Activated CD8-positive, alpha-beta T cell treated with anti-CD3 and anti-CD28 coated beads, Interleukin-2, amount 10 ng/mL, durations not matched to agents 7 days and 5 days (primary cell): Measurements from ENCODE around the gene TMEM125. TPM values are rescaled to one million over a fixed set of nuclear protein-coding genes. Genes with fewer than 3 reads are reported as not detected.
A peak's percentile ranks its signal among the peaks of the same experiment; 100 is the strongest.

ENCODE experiments used
- ATAC-seq: fragments of 150-1000 bp; cut with Tn5 transposase; one replicate; pipeline ENCODE4 v1.10.0; 2021; ENCODE audit warnings: moderate library complexity
- CTCF ChIA-PET: fragments of 350-600 bp; sonication (Branson Sonifier 250); formaldehyde crosslinking; loops from one replicate; lab custom pipeline; 2021; ENCODE audit warnings: antibody characterized with exemption; lab: Charles Lee
- POLR2A ChIA-PET: fragments of 350-600 bp; sonication (Branson Sonifier 250); formaldehyde crosslinking; loops from one replicate; lab custom pipeline; 2021; ENCODE audit warnings: antibody characterized with exemption; lab: Charles Lee
- DNase-seq: peaks from one replicate; pipeline ENCODE4 v3.0.0-alpha.2; 2020
- H3K27ac Mint-ChIP-seq: one replicate; pipeline ENCODE4 v1.8.0; 2021; ENCODE audit warnings: mild to moderate bottlenecking, mixed read lengths
- H3K27me3 Mint-ChIP-seq: one replicate; pipeline ENCODE4 v1.8.0; 2021; ENCODE audit warnings: low read depth, mixed read lengths
- H3K36me3 Mint-ChIP-seq: one replicate; pipeline ENCODE4 v1.8.0; 2021; ENCODE audit warnings: low read depth, mixed read lengths
- H3K4me1 Mint-ChIP-seq: one replicate; pipeline ENCODE4 v1.8.0; 2021; ENCODE audit warnings: low read depth, mixed read lengths
- H3K4me3 Mint-ChIP-seq: one replicate; pipeline ENCODE4 v1.8.0; 2021; ENCODE audit warnings: mild to moderate bottlenecking, mixed read lengths
- H3K9me3 Mint-ChIP-seq: one replicate; pipeline ENCODE4 v1.8.0; 2022; ENCODE audit warnings: mixed read lengths; ENCODE audit not compliant: insufficient read depth
- total RNA-seq, 2 experiments: library from RNA; stranded (reverse); gene quantifications; one replicate each; pipeline ENCODE4 v1.2.3, GENCODE V29; 2021

TMEM125 gene
- total RNA-seq, 2 experiments from 2014 or later: not detected

DNA sequence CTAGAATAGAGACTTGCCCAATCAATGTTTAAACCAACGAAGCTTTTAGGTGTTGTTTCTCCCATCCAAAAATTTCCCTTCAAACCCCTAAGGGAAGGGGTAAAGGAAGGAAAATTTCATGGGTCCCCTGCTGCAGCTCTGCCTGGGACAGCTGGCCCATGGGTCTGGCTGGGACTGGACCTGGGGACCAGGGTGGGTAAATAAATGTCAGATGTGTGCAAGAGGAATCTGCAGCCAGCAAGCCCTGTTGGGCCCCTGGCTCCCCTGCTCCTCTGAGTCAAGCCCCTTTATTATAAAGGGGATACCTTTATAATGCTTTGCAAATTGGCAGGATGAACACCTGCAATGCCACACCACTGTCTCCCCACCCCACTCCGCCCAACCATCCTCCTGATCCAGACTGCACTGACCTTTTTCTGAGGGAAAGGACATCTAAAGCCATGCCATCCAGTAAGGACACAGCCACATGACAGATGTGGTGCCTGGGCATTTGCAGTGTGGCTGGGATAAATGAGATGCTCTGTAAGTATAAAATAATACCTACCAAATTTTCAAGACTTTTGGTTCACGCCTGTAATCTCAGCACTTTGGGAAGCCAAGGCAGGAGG lies 1.9 kb upstream of the TMEM125 start:
- Mint-ChIP-seq H3K4me1 (peaks cover 11% of the 10 kb centered on the region), H3K36me3 (peaks cover 3% of the 10 kb centered on the region), H3K4me3 (no peak overlapping the region), H3K27me3 (peaks cover 15% of the 10 kb centered on the region), H3K27ac (no peak overlapping the region), H3K9me3 (peaks cover 6% of the 10 kb centered on the region)
- ChIA-PET POLR2A (no interaction called here), CTCF (no interaction called here)
- ATAC-seq (no peak), DNase-seq (no peak)

DNA sequence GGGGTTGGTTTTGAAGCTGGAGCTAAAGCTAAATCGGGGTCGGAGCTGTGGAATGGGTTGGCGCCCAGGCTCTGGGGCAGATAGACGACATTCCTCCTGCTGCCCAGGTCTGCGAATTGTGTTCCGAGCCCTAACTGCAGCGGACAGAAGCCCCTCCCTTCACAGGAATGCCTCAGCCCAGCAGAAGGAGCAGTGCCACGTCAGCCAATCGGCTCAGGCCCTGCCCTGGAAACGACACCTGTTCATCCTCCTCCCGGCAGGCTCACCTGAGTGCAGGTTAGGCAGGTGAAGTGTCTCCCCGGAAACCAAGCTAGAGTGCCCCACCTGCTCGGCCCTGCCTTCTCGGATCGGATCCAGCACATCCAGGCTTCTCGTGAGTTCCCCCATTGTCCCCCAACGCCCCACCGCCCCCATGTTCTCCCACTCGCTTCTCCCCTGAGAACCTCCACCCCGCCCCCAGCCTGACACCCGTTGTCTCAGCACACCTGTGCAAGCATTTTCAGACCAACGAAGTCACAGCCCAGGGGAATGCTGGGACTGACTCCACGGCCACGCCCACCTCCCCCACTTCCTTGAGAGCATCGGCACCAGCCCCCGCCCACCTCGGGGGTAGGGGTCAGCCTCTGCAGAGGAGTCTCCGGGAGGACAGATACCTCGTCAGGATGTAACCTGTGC lies 775 bp downstream of the TMEM125 start:
- H3K9me3 Mint-ChIP-seq: no peaks in the 10 kb centered on the region

DNA sequence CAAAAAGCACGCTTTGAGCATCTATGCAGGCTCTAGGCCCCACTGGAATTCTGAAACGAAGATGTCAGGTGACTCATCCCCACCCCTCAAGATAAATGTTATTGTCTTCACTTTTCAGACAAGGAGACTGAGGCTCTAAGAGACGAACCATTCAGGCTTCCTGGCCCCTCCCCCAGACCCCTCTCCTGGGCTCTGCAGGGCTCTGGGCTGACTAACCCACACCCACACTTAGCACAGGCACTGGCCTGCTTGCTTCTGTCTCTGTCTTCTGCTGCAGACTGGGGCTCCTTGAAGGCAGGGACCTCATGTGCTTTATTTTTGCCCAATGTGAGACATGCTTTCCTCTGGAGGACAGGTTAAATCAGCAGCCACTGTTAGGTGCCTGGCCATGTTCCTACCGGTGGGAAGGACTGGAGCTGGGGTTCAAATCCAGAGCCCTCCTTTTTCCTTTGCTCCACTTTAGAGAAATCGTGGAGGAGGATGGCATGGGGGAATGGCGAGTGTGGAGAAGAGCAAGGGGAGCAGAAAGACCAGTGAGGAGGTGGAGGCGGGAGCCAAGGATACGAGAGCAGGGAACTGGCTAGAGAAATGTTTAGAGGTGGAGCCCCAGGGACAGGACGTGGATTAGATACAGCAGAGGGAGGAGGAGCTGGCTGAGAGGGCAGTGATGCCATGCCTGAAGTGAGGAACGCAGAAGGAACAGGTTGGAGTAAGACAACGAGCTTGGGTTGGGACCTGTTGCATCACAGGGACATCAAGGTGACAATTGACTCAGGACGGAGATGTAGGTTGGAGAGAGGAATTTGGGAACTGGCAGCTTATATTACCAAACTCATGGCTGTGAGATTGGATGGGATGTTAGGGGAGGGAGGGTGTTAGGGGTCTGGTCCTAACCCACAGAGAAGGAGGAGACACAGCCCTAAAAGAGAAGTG lies 1.7 kb downstream of the TMEM125 start:
- Mint-ChIP-seq H3K4me3 (no peak overlapping the region), H3K27ac (no peak overlapping the region), H3K27me3 (peaks cover 11% of the 10 kb centered on the region), H3K36me3 (peaks cover 11% of the 10 kb centered on the region), H3K9me3 (no peaks in the 10 kb centered on the region), H3K4me1 (peaks cover 30% of the 10 kb centered on the region)
- ChIA-PET POLR2A (no interaction called here), CTCF (no interaction called here)
- DNase-seq: no peak
- no peak for ATAC-seq

More for the DNA sequence above, 775 bp downstream of the TMEM125 start:
- peaks cover 11% of the 10 kb centered on the region for H3K36me3 Mint-ChIP-seq
- POLR2A ChIA-PET: no interaction called here
- peaks cover 25% of the 10 kb centered on the region for H3K4me1 Mint-ChIP-seq
- ATAC-seq (no peak), DNase-seq (no peak)
- peaks cover 11% of the 10 kb centered on the region for H3K27me3 Mint-ChIP-seq
- no peak overlapping the region for H3K27ac Mint-ChIP-seq
- no peak overlapping the region for H3K4me3 Mint-ChIP-seq
- CTCF ChIA-PET: no interaction called here

DNA sequence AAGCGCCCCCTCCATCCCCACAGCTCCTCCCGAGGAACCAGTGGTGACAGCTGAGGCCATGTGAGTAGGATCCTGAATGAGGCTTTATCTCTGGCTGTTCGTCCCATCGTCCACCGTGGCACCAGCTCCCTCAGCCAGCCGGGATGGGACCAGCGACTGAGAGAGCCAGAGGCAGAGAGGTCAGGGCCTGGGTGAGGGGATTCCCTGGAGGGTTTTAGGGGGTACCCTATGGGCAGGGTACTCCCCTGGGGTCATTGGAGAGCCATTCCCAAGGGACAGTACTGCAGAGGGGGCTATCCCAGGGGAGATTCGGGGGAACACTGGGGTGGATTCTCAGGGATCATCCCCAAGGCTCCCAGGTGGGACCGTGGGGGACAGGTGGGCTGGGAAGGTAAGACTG lies 2.4 kb downstream of the TMEM125 start:
- H3K36me3 Mint-ChIP-seq: peaks cover 11% of the 10 kb centered on the region
- CTCF ChIA-PET: no interaction called here
- DNase-seq (no peak), ATAC-seq (no peak)
- POLR2A ChIA-PET: no interaction called here
- peaks cover 34% of the 10 kb centered on the region for H3K4me1 Mint-ChIP-seq
- no peak overlapping the region for H3K27ac Mint-ChIP-seq
- H3K27me3 Mint-ChIP-seq: peaks cover 7% of the 10 kb centered on the region
- no peak overlapping the region for H3K4me3 Mint-ChIP-seq
- no peaks in the 10 kb centered on the region for H3K9me3 Mint-ChIP-seq

DNA sequence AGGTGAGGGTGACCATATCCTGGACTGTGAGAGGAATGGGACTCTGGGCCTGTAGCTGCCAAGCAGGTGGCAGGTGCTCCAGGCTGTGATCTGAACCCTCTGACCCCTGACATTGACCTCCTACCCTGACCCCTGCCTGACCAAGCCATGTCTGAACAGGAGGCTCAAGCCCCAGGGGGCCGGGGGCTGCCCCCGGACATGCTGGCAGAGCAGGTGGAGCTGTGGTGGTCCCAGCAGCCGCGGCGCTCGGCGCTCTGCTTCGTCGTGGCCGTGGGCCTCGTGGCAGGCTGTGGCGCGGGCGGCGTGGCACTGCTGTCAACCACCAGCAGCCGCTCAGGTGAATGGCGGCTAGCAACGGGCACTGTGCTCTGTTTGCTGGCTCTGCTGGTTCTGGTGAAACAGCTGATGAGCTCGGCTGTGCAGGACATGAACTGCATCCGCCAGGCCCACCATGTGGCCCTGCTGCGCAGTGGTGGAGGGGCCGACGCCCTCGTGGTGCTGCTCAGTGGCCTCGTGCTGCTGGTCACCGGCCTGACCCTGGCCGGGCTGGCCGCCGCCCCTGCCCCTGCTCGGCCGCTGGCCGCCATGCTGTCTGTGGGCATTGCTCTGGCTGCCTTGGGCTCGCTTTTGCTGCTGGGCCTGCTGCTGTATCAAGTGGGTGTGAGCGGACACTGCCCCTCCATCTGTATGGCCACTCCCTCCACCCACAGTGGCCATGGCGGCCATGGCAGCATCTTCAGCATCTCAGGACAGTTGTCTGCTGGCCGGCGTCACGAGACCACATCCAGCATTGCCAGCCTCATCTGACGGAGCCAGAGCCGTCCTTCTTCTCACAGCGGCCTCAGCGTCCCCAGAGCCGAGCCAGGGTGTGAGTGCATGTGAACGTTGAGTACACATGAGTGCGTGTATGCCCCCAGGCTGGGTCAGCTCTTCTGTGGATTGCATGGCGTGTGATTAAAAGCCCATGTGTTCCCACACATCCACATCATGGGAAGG lies 3.1 kb downstream of the TMEM125 start:
- H3K27ac Mint-ChIP-seq: no peak overlapping the region
- peaks cover 4% of the 10 kb centered on the region for H3K27me3 Mint-ChIP-seq
- H3K4me1 Mint-ChIP-seq: peaks cover 34% of the 10 kb centered on the region
- DNase-seq (no peak), ATAC-seq (no peak)
- POLR2A ChIA-PET: no interaction called here
- peaks cover 11% of the 10 kb centered on the region for H3K36me3 Mint-ChIP-seq
- no peak overlapping the region for H3K4me3 Mint-ChIP-seq
- H3K9me3 Mint-ChIP-seq: no peaks in the 10 kb centered on the region
- CTCF ChIA-PET: no interaction called here

DNA sequence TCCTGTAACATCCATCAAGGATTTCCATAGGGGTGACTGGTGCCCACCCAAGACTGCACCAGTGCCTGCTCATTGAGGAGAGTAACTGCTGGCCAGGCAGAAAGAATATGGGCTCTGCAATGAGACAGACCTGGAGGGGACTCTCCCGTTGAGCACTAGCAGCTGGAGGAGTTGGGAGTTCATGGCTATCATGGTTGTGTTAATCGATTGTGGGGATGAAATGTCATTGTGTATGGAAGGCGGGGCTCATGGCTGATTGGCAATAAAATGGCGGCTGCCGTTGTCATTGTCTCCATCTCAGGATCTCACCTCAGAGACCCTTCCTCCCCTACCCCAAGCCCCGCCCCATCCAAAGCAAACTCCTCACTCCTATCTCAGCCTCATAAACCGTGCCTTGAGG lies 3.9 kb downstream of the TMEM125 start:
- peaks cover 4% of the 10 kb centered on the region for H3K27me3 Mint-ChIP-seq
- peaks cover 34% of the 10 kb centered on the region for H3K4me1 Mint-ChIP-seq
- peaks cover 11% of the 10 kb centered on the region for H3K36me3 Mint-ChIP-seq
- DNase-seq (no peak), ATAC-seq (no peak)
- H3K9me3 Mint-ChIP-seq: no peaks in the 10 kb centered on the region
- H3K4me3 Mint-ChIP-seq: no peak overlapping the region
- peak overlapping the region; percentile 99 for H3K27ac Mint-ChIP-seq
- ChIA-PET POLR2A (no interaction called here), CTCF (no interaction called here)

DNA sequence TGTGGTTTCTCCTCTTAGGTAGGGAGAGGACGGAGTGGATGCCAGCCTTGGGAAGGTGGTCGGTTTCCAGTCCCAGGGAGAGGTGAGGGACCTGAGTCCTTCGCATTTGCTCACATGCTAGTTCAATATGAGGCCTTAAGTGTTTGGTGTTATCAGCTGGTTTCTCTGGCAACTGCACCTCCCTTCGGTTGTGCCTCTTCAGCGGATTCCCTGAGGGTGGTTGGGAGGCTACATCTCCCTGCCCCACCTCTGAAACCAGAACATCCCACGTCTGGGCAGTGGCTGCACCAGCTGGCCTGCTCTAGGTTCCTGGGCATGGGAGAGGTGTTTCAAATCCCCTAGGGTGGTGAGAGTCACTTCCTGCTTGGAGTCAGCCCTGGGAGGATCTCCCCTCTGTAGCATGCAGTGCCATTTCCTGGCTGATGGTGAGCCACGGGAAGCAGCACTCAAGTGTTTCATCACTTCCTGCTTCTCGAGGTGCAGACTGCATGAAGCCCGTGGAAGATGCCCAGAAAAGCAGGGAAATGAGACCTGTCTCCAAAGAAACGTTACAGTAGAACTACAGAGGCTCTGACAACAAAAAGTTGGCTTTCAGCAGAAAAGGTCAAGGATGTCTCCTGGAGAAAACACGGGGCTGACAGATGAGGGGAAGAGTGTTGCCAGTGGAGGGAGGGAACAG lies 4.5 kb downstream of the TMEM125 start:
- peak overlapping the region; percentile 99 for H3K27ac Mint-ChIP-seq
- POLR2A ChIA-PET: interaction anchor here (0.6 to 1.1 kb wide), 4 partner anchors 21 to 1358 kb away, joined by 3 to 7 read pairs (median 3); no protein-coding TSS in a partner anchor

DNA sequence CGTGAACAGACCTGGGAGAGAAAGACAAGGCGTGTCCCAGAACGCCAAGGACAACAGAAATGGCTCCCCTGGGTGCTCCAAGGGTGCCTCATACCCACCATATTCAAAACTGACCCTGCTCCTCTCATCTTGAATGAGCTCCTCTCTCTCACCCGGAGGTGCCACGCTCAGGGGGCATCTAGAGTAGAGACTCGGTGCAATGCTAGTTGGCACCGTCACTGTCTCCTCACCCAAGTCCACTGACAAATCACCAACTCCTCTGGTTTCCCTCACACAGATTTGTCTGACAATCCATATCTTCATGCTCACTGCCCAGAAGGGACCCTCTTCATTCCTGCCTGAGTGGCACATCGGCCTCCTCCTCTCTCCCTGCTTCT lies 5.0 kb downstream of the TMEM125 start:
- Mint-ChIP-seq H3K4me3 (peak overlapping the region; percentile 50), H3K9me3 (no peaks in the 10 kb centered on the region), H3K27ac (peak overlapping the region; percentile 99), H3K36me3 (peaks cover 11% of the 10 kb centered on the region), H3K27me3 (peaks cover 4% of the 10 kb centered on the region), H3K4me1 (peaks cover 34% of the 10 kb centered on the region)
- CTCF ChIA-PET: no interaction called here
- POLR2A ChIA-PET: interaction anchor here (0.6 to 1.1 kb wide), 3 partner anchors 21 to 1357 kb away, joined by 3 read pairs; no protein-coding TSS in a partner anchor
- ATAC-seq (no peak), DNase-seq (no peak)

More for the DNA sequence above, 4.5 kb downstream of the TMEM125 start:
- peaks cover 4% of the 10 kb centered on the region for H3K27me3 Mint-ChIP-seq
- H3K4me3 Mint-ChIP-seq: peak overlapping the region; percentile 50
- H3K36me3 Mint-ChIP-seq: peaks cover 11% of the 10 kb centered on the region
- CTCF ChIA-PET: no interaction called here
- DNase-seq (peak; percentile 75), ATAC-seq (peak; percentile 84)
- no peaks in the 10 kb centered on the region for H3K9me3 Mint-ChIP-seq
- peaks cover 34% of the 10 kb centered on the region for H3K4me1 Mint-ChIP-seq

DNA sequence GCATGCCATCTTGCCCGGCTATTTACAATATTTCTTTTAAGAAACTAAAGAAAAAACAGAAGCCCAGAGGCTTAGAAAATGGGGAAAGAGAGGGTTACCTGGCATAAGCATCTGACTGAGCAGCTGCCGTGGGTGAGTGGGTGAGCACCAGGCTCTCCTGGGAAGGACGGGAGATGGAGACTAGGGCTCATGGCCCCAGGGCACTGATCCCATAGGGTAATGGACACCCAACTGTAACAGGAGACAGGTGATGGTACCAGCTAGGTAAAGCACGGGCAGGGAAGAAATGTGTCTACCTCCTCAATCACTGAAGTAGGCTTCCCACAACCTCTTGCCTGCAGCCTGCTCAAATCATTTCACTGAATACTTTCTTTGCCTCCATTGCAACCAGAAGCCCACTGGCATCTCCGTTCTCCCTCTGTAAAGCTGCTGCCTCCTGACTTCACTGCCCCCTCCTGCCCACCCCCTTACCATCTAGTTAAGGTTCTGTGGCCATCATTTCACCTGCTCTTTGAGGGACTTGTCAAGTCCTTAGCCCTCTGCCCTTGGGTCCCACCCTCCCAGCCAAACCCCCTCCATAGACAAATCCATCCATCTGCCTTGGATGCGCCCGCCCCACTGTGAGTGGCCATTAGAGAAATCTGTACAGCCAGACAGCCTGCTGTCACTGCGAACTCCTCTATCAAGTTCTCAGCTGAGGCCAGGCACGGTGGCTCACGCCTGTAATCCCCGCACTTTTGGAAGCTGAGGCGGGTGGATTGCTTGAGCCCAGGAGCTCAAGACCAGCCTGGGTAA lies 6.2 kb downstream of the TMEM125 start:
- ATAC-seq: no peak
- Mint-ChIP-seq H3K36me3 (peaks cover 11% of the 10 kb centered on the region), H3K9me3 (no peaks in the 10 kb centered on the region), H3K4me1 (peaks cover 25% of the 10 kb centered on the region), H3K27me3 (peaks cover 6% of the 10 kb centered on the region), H3K27ac (peak overlapping the region; percentile 63), H3K4me3 (no peak overlapping the region)
- no peak for DNase-seq
- ChIA-PET CTCF (no interaction called here), POLR2A (no interaction called here)

DNA sequence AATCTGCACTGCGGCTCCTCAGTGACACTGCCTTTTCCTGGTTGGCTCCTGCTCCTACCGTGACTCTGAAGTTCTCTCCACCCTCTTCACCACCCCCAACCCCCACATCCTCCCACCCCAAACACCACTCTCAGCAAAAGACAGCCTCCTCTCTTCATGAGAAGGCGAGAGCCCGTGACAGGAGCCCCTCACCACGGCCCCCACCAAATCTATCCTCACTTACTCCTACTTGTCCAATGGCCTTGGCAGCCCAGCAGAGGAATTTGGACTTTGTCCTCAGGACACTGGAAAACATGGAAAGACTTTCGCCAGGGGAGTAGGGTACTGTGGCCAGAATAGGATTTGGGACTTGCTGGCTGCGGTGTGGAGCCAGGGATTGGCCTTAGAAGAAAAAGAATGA lies 6.9 kb downstream of the TMEM125 start:
- ChIA-PET POLR2A (no interaction called here), CTCF (no interaction called here)
- DNase-seq: no peak
- Mint-ChIP-seq H3K36me3 (peaks cover 11% of the 10 kb centered on the region), H3K4me3 (no peak overlapping the region), H3K27ac (peak overlapping the region; percentile 63), H3K4me1 (peaks cover 23% of the 10 kb centered on the region), H3K9me3 (no peaks in the 10 kb centered on the region), H3K27me3 (peaks cover 6% of the 10 kb centered on the region)
- no peak for ATAC-seq
